ENCODE data around the gene RALGAPA2.

RALGAPA2 gene

GRCh38 chr20:20525214-20525613 lies 187.2 kb downstream of the RALGAPA2 start:
- H3K4me3 ChIP-seq (replicated peaks in 1 of 2; ENCODE audit: low read depth in 2 of 2, low read length in 2 of 2): no peak overlapping the region
- no peak for DNase-seq (ENCODE audit: low read depth in 2 of 2)
- TF ChIP-seq, protein P1, sequence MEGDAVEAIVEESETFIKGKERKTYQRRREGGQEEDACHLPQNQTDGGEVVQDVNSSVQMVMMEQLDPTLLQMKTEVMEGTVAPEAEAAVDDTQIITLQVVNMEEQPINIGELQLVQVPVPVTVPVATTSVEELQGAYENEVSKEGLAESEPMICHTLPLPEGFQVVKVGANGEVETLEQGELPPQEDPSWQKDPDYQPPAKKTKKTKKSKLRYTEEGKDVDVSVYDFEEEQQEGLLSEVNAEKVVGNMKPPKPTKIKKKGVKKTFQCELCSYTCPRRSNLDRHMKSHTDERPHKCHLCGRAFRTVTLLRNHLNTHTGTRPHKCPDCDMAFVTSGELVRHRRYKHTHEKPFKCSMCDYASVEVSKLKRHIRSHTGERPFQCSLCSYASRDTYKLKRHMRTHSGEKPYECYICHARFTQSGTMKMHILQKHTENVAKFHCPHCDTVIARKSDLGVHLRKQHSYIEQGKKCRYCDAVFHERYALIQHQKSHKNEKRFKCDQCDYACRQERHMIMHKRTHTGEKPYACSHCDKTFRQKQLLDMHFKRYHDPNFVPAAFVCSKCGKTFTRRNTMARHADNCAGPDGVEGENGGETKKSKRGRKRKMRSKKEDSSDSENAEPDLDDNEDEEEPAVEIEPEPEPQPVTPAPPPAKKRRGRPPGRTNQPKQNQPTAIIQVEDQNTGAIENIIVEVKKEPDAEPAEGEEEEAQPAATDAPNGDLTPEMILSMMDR (IDR thresholded peaks at IDR 0.05; ENCODE audit: low read depth, low read length): no peak

DNA sequence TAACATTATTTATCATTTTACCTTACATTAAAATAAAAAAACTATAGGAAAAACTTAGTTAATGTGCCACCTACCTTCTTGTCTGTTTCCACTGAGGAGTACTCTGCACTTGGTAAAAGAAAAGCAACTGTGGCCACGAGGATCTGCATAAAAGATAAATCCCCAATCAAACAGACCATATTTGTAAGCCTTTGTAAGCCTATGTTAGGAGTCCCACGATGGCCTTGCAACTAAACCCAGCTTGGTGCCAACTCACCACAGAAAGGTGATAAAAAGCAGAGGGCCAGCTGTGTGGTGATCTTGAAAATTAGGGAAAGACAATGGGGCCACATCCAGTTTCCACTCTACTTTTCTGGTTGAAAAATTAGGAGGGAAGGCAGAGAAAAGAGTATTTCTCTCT lies 187.7 kb downstream of the RALGAPA2 start:
- H3K4me3 ChIP-seq (replicated peaks in 1 of 2; ENCODE audit: low read depth in 2 of 2, low read length in 2 of 2): no peak overlapping the region
- no peak for DNase-seq (ENCODE audit: low read depth in 2 of 2)
- TF ChIP-seq, protein P1 (IDR thresholded peaks at IDR 0.05; ENCODE audit: low read depth, low read length): no peak

GRCh38 chr20:20521736-20522135 lies 190.7 kb downstream of the RALGAPA2 start:
- DNase-seq (ENCODE audit: low read depth in 2 of 2): no peak
- TF ChIP-seq, protein P1 (IDR thresholded peaks at IDR 0.05; ENCODE audit: low read depth, low read length): no peak
- no peak overlapping the region for H3K4me3 ChIP-seq (replicated peaks in 1 of 2; ENCODE audit: low read depth in 2 of 2, low read length in 2 of 2)

- TF ChIP-seq, protein P1 (IDR thresholded peaks at IDR 0.05; ENCODE audit: low read depth, low read length): no peak
- H3K4me3 ChIP-seq (replicated peaks in 1 of 2; ENCODE audit: low read depth in 2 of 2, low read length in 2 of 2): no peak overlapping the region
- DNase-seq (ENCODE audit: low read depth in 2 of 2): peak in 1 of 2 donors; percentile 65
These were observed 191.7 kb downstream of the RALGAPA2 start for GRCh38 chr20:20520776-20521175.

DNA sequence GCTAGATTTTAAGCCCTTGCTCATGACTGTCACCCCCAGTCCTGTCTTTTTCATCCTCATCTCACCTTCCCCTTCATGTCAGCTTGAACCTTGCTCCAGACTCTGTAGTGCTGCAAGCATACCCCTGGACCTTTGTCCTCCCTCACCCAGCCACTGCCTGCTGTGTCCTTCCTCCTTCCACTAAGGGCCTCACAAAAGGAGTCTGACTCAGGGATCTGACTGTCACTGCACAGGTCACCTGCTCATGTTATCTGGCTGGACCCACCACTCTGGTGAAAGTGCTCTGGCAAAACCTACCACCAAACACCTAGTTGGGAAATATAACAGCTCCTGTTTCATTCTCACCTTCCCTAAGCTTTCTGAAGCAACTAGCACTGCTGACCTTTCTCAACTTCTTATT lies 193.2 kb downstream of the RALGAPA2 start:
- TF ChIP-seq, protein P1 (IDR thresholded peaks at IDR 0.05; ENCODE audit: low read depth, low read length): no peak
- DNase-seq (ENCODE audit: low read depth in 2 of 2): no peak
- no peak overlapping the region for H3K4me3 ChIP-seq (replicated peaks in 1 of 2; ENCODE audit: low read depth in 2 of 2, low read length in 2 of 2)

- DNase-seq (ENCODE audit: low read depth in 2 of 2): no peak
- no peak overlapping the region for H3K4me3 ChIP-seq (replicated peaks in 1 of 2; ENCODE audit: low read depth in 2 of 2, low read length in 2 of 2)
- TF ChIP-seq, protein P1 (IDR thresholded peaks at IDR 0.05; ENCODE audit: low read depth, low read length): no peak
These were observed 194.2 kb downstream of the RALGAPA2 start for GRCh38 chr20:20518263-20518662.

GRCh38 chr20:20517296-20517695 lies 195.1 kb downstream of the RALGAPA2 start:
- DNase-seq (ENCODE audit: low read depth in 2 of 2): no peak
- TF ChIP-seq, protein P1 (IDR thresholded peaks at IDR 0.05; ENCODE audit: low read depth, low read length): no peak
- no peak overlapping the region for H3K4me3 ChIP-seq (replicated peaks in 1 of 2; ENCODE audit: low read depth in 2 of 2, low read length in 2 of 2)

All from cardiac fibroblast (primary cell).